Suprapubic skin (tissue), 3 donors: ENCODE data around the gene CDH4.

Source experiments
- EP300 ChIP-seq: sonication (generic); formaldehyde crosslinking; IDR thresholded peaks from one replicate; pipeline ENCODE4 v1.6.1; 2017; ENCODE audit warnings: antibody characterized with exemption
- POLR2A ChIP-seq, 2 donors: fragments of 450-650 bp; IDR thresholded peaks; one replicate each; pipeline ENCODE4 v1.6.1; 2017; ENCODE audit warnings: antibody characterized with exemption in 2 of 2, mild to moderate bottlenecking in 2 of 2, moderate library complexity in 2 of 2
- TF ChIP-seq, protein P1 (sequence below), 2 donors: fragments of 200-600 bp in 1 of 2; fragments of 450-650 bp in 1 of 2; sonication (generic) in 1 of 2; IDR thresholded peaks; one replicate each; pipeline ENCODE4 v1.5.1; 2016 to 2019; ENCODE audit warnings: antibody characterized with exemption in 2 of 2, mild to moderate bottlenecking in 1 of 2, moderate library complexity in 1 of 2

- TF ChIP-seq, protein P1, sequence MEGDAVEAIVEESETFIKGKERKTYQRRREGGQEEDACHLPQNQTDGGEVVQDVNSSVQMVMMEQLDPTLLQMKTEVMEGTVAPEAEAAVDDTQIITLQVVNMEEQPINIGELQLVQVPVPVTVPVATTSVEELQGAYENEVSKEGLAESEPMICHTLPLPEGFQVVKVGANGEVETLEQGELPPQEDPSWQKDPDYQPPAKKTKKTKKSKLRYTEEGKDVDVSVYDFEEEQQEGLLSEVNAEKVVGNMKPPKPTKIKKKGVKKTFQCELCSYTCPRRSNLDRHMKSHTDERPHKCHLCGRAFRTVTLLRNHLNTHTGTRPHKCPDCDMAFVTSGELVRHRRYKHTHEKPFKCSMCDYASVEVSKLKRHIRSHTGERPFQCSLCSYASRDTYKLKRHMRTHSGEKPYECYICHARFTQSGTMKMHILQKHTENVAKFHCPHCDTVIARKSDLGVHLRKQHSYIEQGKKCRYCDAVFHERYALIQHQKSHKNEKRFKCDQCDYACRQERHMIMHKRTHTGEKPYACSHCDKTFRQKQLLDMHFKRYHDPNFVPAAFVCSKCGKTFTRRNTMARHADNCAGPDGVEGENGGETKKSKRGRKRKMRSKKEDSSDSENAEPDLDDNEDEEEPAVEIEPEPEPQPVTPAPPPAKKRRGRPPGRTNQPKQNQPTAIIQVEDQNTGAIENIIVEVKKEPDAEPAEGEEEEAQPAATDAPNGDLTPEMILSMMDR (IDR thresholded peaks at IDR 0.05) = no peak
- TF ChIP-seq POLR2A (IDR thresholded peaks at IDR 0.05) = no peak
- no peak for TF ChIP-seq EP300
These were observed 407.4 kb downstream of the CDH4 start for GRCh38 chr20:61659246-61659993.
